Measurements from ENCODE around the gene EEPD1. TPM values are rescaled to one million over a fixed set of nuclear protein-coding genes. Genes with fewer than 3 reads are reported as not detected.

The EEPD1 gene
- total and polyA plus RNA-seq, 9 donors = 5.6 to 16.6 (median 11.5) TPM

- Histone ChIP-seq H3K4me3 (no peak overlapping the region), H3K27ac (no peak overlapping the region), H3K27me3 (no peaks in the 10 kb centered on the region), H3K4me1 (ENCODE audit: insufficient read depth) (peaks cover 6% of the 10 kb centered on the region), H3K36me3 (no peaks in the 10 kb centered on the region), H3K9me3 (no peaks in the 10 kb centered on the region)
- intact Hi-C loops (cut with DNase I) = no loop called here
- TF ChIP-seq POLR2A (IDR thresholded peaks at IDR 0.05) (no peak), EP300 (IDR thresholded peaks at IDR 0.05) (no peak), CTCF (IDR thresholded peaks at IDR 0.05) (no peak)
- no peak for DNase-seq
- WGBS, 3 donors = 47 to 96% (median 85%) methylated on average over 2 of the region's 2 CpGs
These were observed 15.3 kb upstream of the EEPD1 start for GRCh38 chr7:36137754-36138153.

- Histone ChIP-seq H3K27ac (no peak overlapping the region), H3K36me3 (no peaks in the 10 kb centered on the region), H3K27me3 (no peaks in the 10 kb centered on the region), H3K4me3 (no peak overlapping the region), H3K4me1 (ENCODE audit: insufficient read depth) (peaks cover 10% of the 10 kb centered on the region), H3K9me3 (no peaks in the 10 kb centered on the region)
- intact Hi-C loops (cut with DNase I) = no loop called here
- no peak for TF ChIP-seq EP300 (IDR thresholded peaks at IDR 0.05)
- 68 to 72% (median 69%) methylated on average over 5 of the region's 5 CpGs for whole genome bisulfite sequencing, 3 donors
- DNase-seq = no peak
These were observed 14.8 kb upstream of the EEPD1 start for GRCh38 chr7:36138209-36138608.

DNA sequence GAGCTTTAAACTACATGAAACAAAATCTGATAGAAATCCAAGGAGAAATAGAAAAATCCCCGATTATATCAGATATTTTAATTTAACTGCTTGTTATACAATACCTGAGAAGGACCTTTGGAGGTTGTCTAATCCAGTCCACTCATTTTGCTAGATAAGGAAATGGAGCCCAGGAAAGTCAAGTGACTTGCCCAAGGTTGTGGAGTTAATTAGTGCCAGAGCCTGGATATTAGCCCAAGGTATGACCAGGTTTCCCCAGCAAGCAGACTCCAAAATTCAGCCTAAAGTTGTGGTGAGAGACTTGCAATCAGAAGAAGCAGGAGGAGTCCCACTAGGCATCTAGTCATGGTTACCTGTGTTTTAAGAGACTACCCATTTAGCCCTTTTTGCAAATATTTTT is 11.7 kb upstream of the EEPD1 start:
- WGBS, 3 donors = 81 to 97% (median 92%) methylated on average over 1 of the region's 1 CpG
- intact Hi-C loops (cut with DNase I) = no loop called here

GRCh38 chr7:36141850-36142249 is 11.2 kb upstream of the EEPD1 start:
- Histone ChIP-seq H3K4me3 (no peak overlapping the region), H3K4me1 (ENCODE audit: insufficient read depth) (peaks cover 12% of the 10 kb centered on the region), H3K9me3 (no peaks in the 10 kb centered on the region), H3K36me3 (no peaks in the 10 kb centered on the region), H3K27ac (no peak overlapping the region), H3K27me3 (no peaks in the 10 kb centered on the region)
- intact Hi-C loops (cut with DNase I) = no loop called here
- TF ChIP-seq POLR2A (IDR thresholded peaks at IDR 0.05) (no peak), CTCF (IDR thresholded peaks at IDR 0.05) (no peak), EP300 (IDR thresholded peaks at IDR 0.05) (no peak)
- DNase-seq = no peak

More for the DNA sequence above, 11.7 kb upstream of the EEPD1 start:
- Histone ChIP-seq H3K4me3 (no peak overlapping the region), H3K9me3 (no peaks in the 10 kb centered on the region), H3K27ac (no peak overlapping the region), H3K27me3 (no peaks in the 10 kb centered on the region), H3K36me3 (no peaks in the 10 kb centered on the region), H3K4me1 (ENCODE audit: insufficient read depth) (peaks cover 12% of the 10 kb centered on the region)
- TF ChIP-seq POLR2A (IDR thresholded peaks at IDR 0.05) (no peak), CTCF (IDR thresholded peaks at IDR 0.05) (no peak), EP300 (IDR thresholded peaks at IDR 0.05) (no peak)
- no peak for DNase-seq

- intact Hi-C loops (cut with DNase I) = no loop called here
These were observed 8.9 kb upstream of the EEPD1 start for GRCh38 chr7:36144189-36144588.

More at GRCh38 chr7:36144189-36144588, 8.9 kb upstream of the EEPD1 start:
- Histone ChIP-seq H3K4me3 (no peak overlapping the region), H3K4me1 (ENCODE audit: insufficient read depth) (peaks cover 12% of the 10 kb centered on the region), H3K9me3 (no peaks in the 10 kb centered on the region), H3K36me3 (no peaks in the 10 kb centered on the region), H3K27me3 (no peaks in the 10 kb centered on the region), H3K27ac (no peak overlapping the region)
- TF ChIP-seq POLR2A (IDR thresholded peaks at IDR 0.05) (no peak), EP300 (IDR thresholded peaks at IDR 0.05) (no peak), CTCF (IDR thresholded peaks at IDR 0.05) (no peak)
- no peak for DNase-seq

All from ovary (tissue), 9 donors.